GM21529 (cell line): ENCODE results near the gene MPV17.
"Not testable (repeated sequence)": the region's sequence is repeated elsewhere in the genome, so short reads cannot be mapped to it uniquely, and the experiment has no call there.

ENCODE experiments used
- ATAC-seq: cut with Tn5 transposase; IDR thresholded peaks from one replicate; pipeline ENCODE4 v1.9.1; 2021; ENCODE audit not compliant: unreplicated experiment

MPV17 gene

DNA sequence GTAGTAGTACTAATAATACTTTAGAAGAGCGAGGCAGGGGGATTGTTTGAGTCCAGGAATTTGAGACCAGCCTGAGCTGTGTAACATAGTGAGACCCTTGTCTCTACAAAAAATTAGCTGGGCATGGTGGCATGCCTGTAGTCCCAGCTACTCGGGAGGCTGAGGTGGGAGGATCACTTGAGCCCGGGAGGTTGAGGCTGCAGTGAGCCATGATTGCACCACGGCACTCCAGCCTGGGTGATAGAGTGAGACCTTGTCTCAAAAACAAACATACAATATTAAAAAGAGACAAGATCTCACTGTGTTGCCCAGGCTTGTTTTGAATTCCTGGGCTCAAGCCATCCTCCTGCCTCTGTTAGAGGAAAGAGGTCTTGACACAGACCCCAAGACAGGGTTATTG is 22.3 kb downstream of the MPV17 start:
- not testable (repeated sequence) for ATAC-seq

DNA sequence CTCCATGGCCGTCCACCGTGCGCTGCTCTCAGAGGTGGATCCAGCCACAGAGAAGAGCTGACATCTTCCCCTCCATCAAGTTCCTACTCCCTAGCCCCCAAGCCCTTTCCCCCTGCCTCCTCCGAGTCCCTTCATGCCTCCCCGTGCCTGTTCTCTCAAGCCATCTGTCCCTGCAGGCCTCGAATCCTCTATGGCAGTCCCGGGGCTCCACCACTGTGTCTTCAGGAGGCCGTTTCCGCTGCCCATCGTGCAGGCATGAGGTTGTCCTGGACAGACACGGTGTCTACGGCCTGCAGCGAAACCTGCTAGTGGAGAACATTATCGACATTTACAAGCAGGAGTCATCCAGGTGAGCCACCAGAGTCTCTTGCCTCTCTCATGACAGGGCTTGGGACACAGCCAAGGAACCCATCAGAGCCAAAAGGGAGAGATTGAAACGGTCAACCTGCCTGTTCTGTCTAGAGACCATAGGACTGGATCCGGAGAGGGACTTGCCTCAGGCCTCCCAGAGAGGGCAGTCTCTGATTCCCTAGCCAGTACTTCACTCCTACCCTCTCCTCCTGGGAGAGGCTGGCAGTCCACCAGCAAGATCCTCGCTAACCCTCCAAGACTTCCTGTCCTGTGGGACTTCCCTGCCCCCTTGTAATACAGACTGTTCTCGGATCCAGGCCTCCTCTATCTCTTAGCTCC is 24.4 kb downstream of the MPV17 start:
- no peak for ATAC-seq

DNA sequence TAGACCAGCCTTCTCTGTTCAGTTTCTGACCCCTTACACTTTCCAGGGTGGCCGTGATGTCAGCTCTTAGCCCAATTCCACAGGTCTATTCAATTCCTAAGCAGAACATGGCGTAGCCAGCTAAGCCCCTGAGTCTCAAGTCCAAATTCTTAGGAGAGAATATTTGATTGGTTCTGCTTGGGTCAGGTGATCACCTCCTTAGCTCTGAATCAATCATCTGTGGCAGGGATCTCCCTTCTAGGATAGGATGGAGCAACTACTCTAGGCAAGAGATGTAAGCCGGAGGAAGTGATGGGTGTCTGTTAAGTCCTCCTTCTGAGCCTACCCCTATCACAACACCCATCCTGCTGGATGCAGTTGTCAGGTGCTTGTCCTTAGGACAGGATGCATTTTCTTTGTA is 25.7 kb downstream of the MPV17 start:
- no peak for ATAC-seq

DNA sequence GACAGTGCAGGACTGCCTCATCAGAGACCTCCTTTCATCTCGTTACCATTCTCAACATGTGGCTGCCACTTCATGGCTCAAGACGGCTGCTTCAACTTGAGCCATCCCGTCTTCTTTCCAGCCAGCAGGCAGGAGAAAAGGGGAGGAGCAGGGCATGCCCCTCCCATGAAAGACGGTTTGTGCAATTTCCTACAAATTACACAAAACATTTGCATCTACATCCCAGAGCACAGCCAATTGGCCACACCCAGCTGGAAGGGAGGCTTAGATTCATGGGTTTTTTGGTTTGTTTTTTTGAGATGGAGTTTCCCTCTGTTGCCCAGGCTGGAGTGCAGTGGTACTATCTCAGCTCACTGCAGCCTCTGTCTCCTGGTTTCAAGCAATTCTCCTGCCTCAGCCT is 26.4 kb downstream of the MPV17 start:
- ATAC-seq = no peak

DNA sequence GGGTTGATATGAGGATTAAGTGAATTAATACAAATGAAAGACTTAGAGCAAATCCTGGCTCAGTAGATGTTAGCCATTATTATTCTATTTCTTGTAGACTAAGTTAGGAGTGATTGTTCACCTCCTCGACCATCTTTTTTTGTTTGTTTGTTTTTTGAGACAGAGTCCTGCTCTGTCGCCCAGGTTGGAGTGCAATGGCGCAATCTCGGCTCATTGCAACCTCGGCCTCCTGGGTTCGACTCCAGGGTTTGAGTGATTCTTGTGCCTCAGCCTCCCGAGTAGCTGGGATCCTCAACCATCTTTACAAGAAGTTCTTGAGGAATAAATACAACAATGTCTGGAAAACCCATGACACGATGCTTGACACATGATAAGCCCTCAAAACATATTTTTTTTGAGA is 28.0 kb downstream of the MPV17 start:
- no peak for ATAC-seq

DNA sequence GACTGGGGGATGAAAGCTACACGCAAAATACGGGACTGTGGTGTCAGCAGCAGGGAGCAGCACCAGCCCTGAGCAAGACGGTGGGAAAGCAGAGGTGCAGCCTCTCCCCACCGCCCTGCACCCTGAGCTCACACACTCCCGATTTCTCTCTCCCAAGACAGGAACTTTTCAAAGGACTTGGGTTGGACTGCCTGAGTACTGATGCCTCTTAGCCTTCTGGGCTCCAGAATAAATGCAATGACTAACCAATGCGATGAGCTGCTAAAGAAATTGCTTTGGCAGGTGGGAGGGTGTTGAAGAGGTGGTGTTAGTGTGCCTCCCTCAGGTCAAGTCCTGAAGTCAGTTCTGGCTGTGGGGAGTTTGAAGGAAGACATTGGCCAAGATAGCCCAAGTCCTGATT is 31.0 kb downstream of the MPV17 start:
- ATAC-seq = no peak

DNA sequence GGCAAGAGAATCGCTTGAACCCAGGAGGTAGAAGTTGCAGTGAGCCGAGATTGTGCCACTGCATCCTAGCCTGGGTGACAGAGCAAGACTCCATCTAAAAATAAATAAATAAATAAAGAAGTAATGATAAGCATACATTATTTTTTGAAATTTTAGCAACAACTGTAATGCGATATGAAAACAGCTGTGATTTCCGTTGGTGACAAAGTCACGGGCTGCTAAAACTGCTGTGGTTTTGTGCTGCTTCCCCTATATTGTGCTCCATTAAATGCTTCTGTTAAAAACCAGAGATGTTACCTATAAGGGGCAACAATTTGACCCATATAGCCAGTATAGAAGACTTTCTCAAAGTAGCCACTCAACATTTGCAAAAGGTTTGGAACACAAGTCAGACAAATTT is 32.3 kb downstream of the MPV17 start:
- ATAC-seq = no peak

DNA sequence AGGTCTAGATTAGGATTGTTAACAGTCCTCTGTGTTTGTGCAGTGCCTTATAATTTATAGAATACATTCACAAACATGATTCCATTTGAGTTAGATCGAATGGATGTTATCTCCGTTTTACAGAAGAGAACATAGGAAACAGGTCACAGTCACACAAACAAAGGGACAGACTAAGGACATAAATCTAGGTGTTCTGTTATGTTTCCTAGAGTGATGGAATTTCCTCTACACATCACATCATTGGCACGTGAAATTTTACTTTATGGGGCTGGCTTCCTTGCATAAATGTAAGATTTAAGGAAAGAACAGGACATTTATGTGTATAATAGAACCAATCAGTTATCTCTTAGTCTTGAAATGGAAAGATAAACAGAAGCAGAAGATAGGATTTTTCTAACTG is 34.3 kb downstream of the MPV17 start:
- no peak for ATAC-seq

DNA sequence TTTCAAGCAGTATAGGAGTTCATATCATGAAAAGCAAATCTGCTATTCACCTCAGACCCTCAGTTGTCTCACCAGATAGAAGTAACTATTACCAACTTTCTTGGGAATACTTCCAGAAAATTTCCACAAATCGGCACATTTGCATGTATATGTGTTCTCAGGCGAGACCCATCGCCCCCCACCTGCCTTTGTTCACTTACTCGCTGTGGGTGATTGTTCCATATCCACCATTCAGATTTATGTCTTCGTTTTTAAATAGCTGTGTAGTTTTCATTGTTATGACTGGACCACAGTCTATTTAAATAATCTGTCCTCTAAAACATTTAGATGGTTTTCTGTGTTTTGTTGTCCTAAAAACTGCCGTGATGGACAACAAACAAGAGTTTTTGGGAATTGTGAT is 37.4 kb downstream of the MPV17 start:
- ATAC-seq = no peak

DNA sequence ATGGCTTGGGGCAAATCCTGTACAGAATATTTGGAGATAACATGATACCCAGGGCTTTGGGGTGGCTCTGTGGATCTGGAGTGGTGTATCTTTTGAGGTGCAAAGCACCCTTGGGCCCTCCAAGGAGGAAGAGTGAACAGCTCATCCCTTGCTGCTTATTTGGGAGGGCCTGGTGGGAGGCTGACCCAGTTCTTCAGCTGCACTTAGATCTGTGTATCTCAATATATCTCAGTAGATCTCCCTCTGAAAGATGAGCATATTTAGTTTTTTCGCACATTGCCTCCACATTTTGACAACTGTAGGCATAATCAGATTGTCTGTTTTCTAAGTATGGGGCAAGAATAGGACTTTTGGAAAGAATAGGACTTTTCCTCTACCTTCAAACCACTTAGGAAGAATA is 37.9 kb downstream of the MPV17 start:
- no peak for ATAC-seq

DNA sequence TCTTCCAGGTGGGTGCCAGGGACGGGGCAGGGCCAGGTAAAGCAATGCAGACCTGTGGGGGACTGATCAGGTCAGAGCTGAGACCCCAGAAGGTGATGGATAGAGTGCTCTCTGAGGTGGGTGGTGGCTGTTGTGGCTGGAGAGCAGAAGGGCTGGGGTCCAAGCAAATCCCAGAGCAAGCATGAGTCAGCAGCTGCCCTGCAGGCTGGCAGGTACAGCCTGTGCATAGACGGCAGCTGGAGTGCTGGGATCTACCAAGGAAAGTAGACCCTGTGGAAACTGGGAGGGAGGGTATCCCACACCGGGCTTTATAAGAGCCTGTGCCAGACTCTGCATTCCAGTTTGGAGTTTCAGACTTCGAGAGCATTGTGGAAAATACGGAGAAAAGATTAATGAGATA is 40.0 kb downstream of the MPV17 start:
- ATAC-seq = no peak

DNA sequence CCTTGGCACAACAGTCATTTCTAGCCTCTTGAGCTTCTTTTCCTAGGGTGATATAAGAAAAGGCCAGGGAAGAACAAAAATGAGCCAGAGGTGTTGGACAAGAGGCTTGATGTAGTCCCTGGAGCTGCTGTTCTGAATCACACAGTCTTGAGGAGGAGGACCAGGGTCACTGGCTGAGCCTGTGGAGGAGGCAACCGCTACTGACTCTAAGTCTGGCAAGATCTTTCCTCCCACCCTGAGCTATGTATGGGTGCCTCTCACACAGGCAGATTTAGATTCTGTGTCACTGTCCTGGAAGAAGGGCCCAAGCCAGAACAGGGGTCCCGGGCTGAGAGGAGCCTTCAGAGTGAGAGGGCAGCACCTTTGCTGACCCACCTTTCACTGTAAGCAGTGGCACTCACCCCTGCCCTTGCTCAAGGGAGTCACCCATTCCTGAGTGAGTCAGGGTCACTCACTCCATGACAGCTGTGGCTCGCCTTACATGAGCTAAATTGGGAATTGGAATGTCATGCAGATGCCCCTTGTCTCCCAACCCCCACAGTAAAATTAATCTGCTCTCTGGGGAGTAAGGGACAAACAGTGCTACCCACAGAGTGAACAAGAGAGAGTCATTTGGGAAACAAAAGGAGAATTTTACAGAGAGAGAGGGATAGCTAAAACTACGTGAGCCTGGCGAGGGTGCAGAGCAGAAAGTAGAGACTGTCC is 40.9 kb downstream of the MPV17 start, which contains the start of gene TRIM54:
TRIM54 (plus strand) TSS at position 575 of the 705 bp plus-strand sequence. CDS start 303 bp downstream, outside the sequence.
- ATAC-seq = no peak

DNA sequence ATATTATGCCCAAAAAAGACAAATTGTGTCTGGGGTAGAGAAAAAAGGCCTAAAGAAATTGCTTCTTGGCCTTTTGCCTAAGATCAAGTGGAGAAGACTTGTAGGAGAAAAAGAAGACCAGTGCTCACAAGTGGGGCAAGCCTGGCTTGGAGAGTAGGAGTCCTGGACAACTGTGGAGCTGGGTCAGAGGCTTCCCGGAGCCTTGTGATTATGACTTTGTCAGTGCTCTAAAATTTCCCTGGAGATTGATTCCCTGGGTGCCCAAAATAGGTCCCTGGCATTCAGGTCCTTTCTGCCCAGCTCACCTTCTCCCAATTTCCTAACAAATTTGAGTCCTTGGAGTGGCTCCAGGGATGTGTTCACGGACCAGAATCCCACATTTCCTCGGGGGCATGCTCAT is 41.5 kb downstream of the MPV17 start:
- ATAC-seq = no peak

DNA sequence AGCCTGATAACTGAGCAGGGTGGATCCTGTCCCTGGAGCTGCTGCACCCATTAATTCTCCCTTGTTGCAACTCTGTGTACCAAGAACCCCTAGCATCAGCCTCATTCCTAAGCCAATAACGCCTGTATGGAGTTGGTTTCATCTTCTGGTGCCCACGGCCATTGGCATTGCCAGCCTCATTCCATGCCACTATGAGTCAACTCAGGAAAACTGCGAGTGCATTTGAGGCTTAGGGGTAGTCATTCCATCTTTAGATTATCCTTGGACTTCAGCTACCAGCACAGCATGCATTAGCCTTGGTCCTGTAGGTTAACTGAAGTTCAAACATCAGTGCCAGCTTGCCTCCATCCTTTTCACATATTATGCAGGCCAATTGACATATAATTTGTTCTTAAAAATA is 42.1 kb downstream of the MPV17 start:
- no peak for ATAC-seq

DNA sequence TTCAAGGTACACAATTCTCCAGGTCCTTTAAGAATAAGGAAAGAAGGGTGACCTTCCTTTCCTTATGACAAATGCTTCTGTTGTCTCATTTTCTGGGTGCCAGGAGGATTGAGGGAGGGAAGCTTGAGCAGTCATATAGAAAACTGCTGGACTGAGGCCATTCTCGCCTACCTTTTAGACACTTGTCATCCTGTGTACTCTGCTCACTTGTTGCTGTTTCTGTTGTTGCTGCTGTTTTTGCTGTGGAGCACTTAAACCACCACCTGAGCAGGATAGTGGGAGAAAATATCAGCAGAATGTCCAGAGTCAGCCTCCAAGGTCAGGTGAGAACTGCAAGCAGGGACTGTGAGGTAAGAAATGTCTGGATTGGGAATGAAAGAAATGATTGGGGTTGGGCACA is 44.9 kb downstream of the MPV17 start:
- ATAC-seq = no peak

DNA sequence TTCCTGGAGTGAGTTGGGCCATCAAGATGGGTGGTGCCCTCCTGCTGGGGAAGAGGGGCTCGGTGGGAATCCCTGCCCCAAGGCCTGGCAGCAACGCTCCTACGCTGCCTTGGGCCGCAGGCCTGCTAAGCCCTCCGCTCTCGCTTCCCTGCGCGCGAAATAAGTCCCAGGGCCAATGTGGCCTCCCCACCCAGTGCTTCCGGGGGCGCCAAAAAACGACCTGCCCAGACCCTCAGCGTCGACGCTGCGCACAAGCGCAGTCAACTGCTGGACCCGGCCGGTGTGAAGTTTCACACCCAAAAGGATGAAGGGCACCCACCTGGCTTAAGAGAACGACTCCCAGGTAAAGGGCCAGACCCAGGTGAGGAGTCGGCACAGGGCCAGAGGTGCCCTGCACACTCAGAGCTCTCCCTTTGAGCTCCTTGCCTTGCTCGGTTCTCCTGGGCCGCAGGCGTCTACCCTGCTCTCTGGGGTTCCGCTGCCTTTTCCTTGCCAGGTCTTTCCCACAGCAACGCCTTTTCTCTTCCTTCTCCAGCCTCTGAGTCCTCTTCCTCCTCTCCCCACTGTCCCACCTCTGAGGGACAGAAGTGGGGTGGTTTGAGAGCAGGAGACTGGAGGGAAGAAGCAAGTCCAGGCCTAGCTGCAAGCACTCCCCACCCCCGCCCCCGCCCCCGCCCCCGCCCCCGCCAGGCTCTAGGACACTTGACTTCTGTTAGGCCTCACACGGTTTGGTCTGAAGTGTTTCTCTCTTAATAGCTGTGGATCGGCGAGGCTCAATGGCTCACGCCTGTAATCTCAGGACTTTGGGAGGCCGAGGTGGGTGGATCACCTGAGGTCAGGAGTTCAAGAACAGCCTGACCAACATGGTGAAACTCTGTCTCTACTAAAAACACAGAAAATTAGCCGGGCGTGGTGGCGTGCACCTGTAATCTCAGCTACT is 47.4 kb downstream of the MPV17 start, which contains the start of gene DNAJC5G:
DNAJC5G (plus strand) TSS at position 223 of the 940 bp plus-strand sequence. CDS start 1,296 bp downstream, outside the sequence.
- ATAC-seq = no peak

DNA sequence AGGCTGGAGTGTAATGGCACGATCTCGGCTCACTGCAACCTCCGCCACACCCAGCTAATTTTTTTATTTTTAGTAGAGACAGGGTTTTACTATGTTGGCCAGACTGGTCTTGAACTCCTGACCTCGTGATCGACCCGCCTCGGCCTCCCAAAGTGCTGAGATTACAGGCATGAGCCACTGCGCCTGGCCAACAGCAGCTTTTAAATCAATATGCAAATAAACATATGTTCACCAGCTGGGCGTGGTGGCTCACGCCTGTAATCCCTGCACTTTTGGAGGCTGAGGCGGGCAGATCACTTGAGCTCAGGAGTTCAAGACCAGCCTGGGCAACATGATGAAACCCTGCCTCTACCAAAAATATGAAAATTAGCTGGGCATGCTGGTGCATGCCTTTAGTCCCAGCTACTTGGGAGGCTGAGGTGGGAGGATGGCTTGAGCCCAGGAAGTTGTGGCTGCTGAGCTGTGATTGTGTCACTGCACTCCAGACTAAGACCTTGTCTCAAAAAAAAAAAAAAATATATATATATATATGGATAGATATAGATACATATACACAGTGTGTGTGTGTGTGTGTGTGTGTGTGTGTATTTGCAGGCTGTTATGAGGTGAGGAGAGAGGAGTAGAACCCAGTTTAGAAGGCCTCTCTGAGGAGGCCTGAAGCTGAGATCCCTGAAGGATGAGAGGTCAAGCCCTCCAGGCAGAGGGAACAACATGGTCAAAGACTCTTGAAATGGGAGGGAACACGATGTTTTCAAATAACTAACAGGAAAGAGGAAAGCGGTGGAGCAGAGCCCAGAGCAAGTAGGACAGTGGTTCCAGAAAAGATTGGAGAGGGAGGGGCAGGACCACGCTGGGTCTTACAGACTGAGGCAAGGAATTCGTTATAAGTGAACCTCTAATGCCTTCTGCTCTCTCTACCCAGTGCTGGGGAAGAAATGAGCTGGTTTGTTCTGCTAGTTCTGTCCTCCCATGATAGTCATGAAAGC is 50.1 kb downstream of the MPV17 start:
- not testable (repeated sequence) for ATAC-seq

DNA sequence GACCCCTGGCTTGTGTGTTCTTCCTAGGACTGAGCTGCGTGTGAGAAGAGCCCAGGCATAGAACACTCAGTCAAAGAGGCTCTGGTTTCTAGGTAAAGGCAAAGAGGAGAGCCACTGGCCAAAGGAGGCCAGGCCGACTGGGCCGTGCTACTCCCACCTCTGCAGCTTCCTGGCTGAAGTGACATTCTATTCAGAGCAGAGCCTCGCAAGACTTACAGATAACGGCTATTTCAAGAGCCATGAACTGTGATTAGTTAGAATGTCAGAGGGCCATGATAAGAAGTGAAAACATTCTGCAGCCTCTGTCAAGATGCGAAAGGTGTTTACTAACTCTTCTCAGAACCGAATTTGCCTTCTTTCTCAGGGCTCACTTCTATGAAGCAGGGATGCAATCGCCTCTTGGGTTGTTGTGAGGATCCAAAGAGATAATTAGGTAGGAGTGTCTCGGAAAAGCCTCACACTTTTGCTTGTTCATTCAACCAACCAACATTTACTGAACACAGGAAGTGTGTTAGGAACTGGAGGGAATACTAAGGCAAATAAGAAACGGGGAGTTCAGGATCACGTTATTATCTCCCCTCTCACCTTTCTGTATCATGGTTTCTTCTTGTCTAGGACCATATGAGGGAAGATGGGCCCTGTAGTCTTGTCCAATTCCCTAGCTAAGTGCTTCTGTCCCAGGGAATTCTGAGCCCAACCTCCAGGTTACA is 51.1 kb downstream of the MPV17 start:
- ATAC-seq = no peak

DNA sequence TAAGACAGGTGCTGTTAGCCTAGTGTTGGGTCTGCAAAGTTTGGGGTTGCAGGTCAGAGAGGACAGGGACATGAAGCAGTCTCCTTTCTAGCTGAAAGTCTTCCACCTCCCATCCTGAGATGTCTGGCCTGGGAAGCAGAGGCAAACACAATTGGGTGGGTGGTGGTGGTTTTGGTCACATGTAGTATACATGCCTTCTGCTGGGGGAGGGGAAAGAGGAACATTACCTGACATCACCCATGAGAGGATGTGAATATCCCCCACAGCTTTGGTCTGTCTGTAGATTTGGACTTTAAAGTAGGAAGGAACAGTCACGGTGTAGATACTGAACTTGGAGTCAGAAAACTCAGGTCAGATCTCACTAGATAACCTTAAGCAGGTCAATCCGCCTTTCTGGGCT is 52.2 kb downstream of the MPV17 start:
- no peak for ATAC-seq

DNA sequence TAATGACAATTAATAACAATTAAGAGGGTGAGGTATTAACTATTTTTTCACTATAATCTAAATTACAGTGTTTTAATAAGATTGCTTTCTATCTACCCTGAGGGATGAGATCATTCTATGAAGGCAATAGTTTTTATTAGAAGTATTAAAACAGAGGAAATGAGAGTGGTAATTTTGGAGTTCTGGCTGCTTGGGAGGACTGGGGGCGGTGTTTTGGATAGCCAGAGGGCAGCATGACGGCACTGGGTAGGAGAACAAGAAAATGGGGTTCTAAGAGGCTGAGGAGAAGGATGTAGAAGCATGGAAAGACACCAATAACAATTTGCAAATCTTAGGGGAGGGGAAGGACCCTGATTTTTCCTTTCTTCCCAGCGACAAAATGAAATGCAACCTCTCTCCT is 52.8 kb downstream of the MPV17 start:
- no peak for ATAC-seq
